Measurements from ENCODE around the gene RMDN2.

RMDN2 gene

DNA sequence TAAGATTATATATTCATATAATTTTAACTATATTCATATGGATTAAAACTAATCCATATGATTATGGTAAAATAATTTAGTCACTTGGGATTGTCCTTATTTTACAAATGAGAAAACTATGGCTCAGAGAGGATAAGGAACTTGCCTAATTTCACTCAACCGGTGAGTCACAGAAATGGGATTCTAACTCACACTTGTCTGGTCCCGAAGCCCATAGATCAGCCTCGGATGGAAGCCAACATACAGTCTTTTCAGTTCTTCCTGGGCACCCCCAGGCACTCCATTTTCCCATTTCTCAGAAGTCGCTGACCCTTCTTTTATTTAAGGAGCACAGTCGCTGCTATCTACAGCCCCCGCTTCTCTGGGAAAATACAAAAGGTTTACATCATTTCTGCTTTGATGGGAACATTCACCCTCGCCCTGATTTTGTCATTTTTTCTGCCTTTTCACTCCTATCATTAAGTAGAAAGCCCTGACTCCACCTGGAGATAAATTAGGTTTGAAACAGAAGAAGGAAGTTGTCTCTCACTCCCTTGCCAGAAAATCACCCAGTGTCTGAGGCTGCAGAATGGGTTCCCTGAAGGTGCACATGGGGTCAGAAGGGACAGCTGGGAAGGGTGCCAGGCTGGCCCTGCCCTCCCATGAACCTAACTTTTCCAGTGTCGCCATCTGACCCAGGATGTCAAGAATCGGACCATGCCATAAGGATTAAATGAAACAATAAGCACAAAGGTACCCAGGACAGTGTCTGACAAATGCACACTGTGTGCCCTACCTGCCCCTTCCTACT is 114.2 kb downstream of the RMDN2 start:
- no peak overlapping the region for H3K4me3 ChIP-seq (ENCODE audit: low read length)
- no peak for DNase-seq (ENCODE audit: low read depth)
- TF ChIP-seq CTCF (conservative IDR thresholded peaks at IDR 0.05; ENCODE audit: low read depth, low read length) = no peak

GRCh38 chr2:38045811-38046210 is 120.7 kb downstream of the RMDN2 start:
- no peak for DNase-seq (ENCODE audit: low read depth)

DNA sequence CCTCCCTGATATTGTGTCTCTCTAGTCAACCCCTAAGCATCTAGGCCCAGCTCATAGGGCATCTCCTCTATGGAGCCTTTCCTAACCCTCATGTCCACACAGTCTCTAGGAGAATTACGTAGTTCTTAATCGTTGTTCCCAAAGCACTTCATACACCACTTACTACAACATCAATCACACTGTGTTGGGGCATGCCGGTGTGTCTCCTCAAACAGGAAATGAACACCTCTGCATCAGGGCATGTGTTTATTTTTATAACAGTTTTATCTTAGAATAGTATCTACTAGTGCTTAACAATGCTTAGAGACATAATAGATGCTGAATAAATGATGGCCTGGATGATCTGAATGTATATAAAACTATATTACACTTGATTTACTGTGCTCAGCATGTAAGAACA is 131.1 kb downstream of the RMDN2 start:
- H3K4me3 ChIP-seq (ENCODE audit: low read length) = no peak overlapping the region
- DNase-seq (ENCODE audit: low read depth) = no peak
- no peak for TF ChIP-seq CTCF (conservative IDR thresholded peaks at IDR 0.05; ENCODE audit: low read depth, low read length)

More at GRCh38 chr2:38045811-38046210, 120.7 kb downstream of the RMDN2 start:
- H3K4me3 ChIP-seq (ENCODE audit: low read length) = no peak overlapping the region
- no peak for TF ChIP-seq CTCF (conservative IDR thresholded peaks at IDR 0.05; ENCODE audit: low read depth, low read length)

DNA sequence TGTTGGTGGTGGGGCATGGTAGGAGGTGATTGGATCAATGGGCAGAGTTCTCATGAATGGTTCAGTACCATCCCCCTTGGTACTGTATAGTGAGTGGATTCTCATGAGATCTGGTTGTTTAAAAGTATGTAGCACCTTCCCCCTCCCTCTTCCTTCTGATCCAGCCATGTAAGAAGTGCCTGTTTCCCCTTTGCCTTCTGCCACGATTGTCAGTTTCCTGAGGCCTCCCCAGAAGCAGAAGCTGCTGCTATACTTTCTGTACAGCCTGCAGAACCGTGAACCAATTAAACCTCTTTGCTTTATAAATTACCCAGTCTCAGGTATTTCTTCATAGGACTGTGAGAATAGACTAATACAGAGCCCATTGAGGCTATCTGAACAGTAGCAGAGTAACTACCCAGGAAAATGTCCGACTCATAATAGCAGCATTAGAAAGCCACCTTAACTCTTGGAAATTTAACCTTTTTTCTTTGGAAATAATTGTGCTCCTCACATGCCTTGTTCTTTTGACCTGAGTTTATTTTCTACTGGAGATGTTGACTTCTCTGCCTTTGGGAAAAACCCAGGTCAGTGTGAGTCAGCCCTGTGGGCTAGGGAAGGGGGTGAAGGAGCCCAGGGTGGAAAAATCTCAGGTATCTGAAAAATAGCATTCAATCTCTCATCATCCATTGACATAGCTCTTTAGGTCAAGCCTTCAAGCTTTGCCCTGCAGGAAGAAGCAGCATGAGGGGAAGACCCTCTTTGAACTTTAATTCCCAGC is 132.7 kb downstream of the RMDN2 start:
- no peak overlapping the region for H3K4me3 ChIP-seq (ENCODE audit: low read length)
- TF ChIP-seq CTCF (conservative IDR thresholded peaks at IDR 0.05; ENCODE audit: low read depth, low read length) = no peak
- DNase-seq (ENCODE audit: low read depth) = no peak

DNA sequence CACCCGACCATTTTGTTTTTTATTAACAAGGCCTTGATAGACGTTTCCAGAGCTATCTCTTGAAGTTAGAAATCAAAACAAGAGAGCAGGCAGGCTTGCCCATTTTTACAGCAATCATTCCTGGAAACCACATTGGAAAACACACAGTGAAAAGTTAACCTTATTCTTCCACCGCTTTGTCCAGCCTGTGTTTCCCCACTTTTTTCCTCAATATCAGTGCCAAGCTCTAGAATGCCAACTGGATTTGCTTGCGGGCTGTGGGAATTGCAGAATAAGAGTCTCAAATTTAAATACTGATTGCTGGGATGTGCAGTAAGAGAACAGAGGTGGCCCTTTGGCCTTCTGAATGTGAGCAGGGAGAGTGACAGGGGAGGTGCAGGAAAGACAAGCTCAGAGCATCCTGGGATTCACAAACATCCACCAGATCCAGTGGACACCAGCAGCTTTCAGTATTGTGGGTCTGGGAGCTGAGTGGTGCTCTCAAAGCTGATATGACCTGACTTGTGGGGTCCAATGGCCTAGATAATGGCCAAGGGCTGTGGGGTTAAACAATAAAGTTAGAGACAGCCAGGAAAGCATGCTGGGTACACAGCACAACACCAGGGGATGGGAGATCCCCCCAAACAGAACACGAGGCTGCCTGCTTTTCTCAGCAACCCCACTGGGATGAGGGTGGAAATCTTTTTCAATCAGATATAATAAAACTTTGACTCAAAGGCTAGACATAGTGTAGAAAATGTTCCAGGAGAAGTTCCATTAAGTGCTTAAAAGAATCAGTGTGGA is 135.3 kb downstream of the RMDN2 start:
- TF ChIP-seq CTCF (conservative IDR thresholded peaks at IDR 0.05; ENCODE audit: low read depth, low read length) = no peak
- no peak for DNase-seq (ENCODE audit: low read depth)
- no peak overlapping the region for H3K4me3 ChIP-seq (ENCODE audit: low read length)

- no peak for DNase-seq (ENCODE audit: low read depth)
- no peak for TF ChIP-seq CTCF (conservative IDR thresholded peaks at IDR 0.05; ENCODE audit: low read depth, low read length)
- H3K4me3 ChIP-seq (ENCODE audit: low read length) = no peak overlapping the region
Measured at GRCh38 chr2:38064801-38065501, 139.9 kb downstream of the RMDN2 start.
